GM12801 (cell line): ENCODE data around the gene USP6NL.

Experiments
- TF ChIP-seq, protein P1 (sequence below): IDR thresholded peaks from one replicate; pipeline ENCODE4 v1.5.1; 2011; ENCODE audit warnings: control low read depth; ENCODE audit not compliant: insufficient read length; ENCODE audit errors: extremely low read depth

Gene USP6NL

DNA sequence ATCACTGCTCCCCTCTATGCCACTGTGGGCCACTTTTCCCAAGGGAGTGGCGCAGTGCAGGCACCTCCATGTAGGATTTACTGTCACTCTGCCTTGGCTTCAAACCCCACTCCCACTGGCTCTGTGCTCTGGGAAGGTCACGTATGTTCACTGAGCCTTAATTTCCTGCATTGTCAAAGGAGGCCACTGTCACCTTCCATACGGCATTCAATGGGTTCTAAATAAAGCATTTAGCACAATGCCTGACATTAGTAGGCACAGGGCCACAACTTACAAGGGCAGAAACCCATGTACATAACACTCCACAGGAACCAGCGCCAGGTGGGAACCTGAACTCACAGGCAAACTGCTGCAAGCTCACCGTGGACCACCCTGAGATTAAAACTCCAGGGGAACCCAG, 196.4 kb downstream of the USP6NL start:
- TF ChIP-seq, protein P1, sequence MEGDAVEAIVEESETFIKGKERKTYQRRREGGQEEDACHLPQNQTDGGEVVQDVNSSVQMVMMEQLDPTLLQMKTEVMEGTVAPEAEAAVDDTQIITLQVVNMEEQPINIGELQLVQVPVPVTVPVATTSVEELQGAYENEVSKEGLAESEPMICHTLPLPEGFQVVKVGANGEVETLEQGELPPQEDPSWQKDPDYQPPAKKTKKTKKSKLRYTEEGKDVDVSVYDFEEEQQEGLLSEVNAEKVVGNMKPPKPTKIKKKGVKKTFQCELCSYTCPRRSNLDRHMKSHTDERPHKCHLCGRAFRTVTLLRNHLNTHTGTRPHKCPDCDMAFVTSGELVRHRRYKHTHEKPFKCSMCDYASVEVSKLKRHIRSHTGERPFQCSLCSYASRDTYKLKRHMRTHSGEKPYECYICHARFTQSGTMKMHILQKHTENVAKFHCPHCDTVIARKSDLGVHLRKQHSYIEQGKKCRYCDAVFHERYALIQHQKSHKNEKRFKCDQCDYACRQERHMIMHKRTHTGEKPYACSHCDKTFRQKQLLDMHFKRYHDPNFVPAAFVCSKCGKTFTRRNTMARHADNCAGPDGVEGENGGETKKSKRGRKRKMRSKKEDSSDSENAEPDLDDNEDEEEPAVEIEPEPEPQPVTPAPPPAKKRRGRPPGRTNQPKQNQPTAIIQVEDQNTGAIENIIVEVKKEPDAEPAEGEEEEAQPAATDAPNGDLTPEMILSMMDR = no peak

DNA sequence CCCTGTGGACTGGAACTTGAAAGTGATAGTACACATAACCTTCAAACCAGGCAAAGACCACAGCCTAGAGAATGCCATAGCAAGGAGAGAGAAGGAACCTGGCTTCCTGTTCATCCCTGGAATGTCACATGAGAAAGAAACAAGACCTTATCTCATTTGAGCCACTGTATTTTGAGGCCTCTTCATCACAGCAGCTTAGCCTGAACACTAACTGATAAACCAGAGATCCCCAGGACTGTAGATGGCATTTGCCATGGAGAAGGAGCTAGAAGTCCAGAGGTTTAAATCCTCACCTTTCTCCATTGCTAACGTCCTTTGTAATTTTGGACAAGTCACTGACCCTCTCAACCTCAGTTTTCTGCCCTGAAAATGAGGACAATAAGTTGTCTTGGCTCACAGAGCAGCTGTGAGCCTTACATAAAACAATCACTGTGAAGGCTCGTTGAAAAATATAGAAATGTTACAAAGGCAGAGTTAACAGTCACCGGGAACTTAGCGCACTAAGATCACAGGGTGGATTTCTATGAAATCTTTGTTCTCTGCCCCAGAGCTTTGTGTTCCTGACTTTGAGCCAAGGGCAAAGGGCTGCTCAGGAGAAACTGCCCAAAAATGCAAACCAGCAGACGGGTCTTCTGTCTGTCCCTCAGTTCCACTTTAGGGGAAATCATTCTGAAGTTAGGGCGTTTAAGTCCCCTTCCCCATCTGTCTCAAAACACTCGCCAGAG, 197.0 kb downstream of the USP6NL start:
- TF ChIP-seq, protein P1 = no peak

DNA sequence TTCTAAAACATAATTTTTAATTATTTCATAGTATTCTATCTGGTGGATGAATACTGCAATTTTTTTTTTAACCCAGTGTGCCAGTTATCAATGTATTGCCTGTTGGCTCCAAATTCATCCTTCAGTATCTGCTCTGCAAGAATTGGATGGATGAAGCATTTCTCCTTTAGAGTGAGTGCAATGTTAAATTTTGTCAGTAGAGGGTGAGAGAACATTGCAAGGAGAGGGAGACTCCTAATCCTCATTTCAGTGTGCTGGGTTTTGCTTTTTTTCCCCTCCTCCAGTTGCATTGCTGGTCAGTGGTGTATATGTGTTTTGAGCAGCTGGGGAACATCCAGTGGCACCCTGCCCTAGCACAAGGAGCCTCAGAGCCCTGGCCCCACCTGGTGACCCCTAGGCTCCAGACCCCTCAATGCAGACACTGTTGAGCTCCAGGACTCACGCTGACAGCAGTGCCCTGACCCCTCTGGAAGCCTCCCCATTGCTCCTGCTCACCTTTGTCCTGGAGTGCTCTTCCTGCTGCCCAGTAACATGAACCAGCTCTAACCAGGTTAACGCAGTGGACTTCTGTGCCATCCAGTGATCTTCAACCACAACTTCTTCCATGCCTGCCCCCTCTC, 199.4 kb downstream of the USP6NL start:
- TF ChIP-seq, protein P1 = no peak

DNA sequence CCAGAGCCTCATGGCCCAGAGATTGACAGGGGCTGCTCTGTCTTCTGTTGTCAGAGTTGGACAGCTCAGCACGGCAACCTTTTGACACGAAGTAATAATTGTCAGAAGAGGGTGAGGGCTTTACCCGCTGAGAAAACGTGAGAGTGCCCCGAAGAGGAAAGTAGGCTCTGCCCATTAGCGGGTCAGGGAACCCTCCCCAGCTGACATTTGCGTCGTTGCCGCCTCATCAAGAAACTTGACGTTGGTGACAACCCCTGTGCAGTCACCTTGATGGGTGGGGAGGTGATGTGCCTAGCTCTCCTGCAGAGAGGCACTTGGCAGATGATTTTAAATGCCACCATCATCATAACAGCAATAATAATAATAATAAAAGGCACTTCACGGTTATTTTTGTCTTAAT, 202.1 kb downstream of the USP6NL start:
- TF ChIP-seq, protein P1 = no peak

DNA sequence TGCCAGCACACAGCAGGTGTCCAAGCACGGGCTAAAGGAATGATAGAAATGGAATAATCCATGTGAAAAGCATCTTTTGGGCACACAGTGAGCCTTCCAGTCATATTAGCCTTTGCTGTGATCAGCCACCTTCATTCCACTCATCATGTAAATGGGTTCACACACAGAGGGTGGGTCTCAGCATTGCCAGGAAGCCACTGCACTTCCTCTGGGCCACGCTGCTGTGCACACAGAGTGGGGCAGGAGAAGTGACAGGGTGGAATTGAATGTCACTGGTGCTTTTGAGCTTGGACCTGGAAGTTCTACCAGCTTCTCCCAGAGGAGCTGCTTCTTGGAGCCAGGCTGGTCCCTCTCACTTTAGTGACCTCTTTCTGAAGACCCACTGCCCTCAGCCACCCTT, 203.5 kb downstream of the USP6NL start:
- TF ChIP-seq, protein P1 = no peak

DNA sequence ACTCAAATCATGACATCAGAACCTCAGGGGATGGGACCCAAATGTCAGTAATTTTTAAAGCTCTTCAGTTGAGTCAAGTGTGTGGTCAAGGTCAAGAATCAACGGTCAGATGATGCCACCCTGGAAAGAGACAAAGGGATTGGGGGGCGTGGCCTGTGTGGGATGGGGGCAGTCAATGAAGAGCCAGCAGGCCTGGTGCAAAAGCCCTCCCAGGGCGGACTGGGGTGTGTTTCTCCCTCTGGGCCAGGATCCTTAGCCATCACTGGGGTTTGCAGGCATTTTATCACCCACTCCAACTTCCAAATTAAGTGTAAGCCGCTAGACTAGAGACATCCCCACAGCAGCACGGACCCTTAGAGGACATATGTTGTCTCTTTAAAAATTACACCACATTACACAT, 204.7 kb downstream of the USP6NL start:
- TF ChIP-seq, protein P1 = no peak

DNA sequence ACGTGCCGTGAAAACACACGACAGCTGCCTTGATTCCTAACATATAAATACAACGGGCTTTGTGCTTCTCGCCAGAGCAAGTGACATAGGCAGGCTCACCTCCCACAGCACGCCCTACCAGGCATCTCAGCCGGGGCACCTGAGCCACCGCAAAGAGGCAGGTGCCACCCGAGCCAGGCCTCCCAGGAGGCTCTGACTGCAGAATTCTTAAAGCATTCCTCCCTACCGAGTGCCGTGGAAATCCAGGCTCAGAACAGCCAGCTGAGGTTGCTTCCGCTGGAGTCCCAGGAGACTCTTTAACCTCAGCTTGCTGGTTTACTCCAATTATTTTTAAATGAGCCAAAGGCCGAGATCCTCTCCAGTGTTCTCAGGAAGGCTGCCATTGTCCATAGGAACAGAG, 206.5 kb downstream of the USP6NL start:
- TF ChIP-seq, protein P1 = no peak
